Suprapubic skin (tissue), 4 donors: ENCODE data around the gene APPL1. TPM values are rescaled to one million over a fixed set of nuclear protein-coding genes. Genes with fewer than 3 reads are reported as not detected.

ENCODE experiments used
- DNase-seq, 2 donors: peaks; one replicate each; pipeline ENCODE4 v3.0.0-alpha.2; 2019; ENCODE audit warnings: low spot score in 2 of 2
- H3K27ac ChIP-seq: fragments of 200-600 bp; sonication (generic); one replicate; pipeline ENCODE4 v1.5.1; 2019
- H3K27me3 ChIP-seq: fragments of 200-600 bp; sonication (generic); one replicate; pipeline ENCODE4 v1.5.1; 2019
- H3K36me3 ChIP-seq: fragments of 200-600 bp; sonication (generic); one replicate; pipeline ENCODE4 v1.5.1; 2019
- H3K4me1 ChIP-seq: fragments of 200-600 bp; sonication (generic); one replicate; pipeline ENCODE4 v1.5.1; 2019
- H3K4me3 ChIP-seq: fragments of 200-600 bp; sonication (generic); one replicate; pipeline ENCODE4 v1.5.1; 2019; ENCODE audit warnings: mild to moderate bottlenecking
- H3K9me3 ChIP-seq: fragments of 200-600 bp; sonication (generic); one replicate; pipeline ENCODE4 v1.5.1; 2019
- CTCF ChIP-seq, 2 donors: fragments of 200-600 bp in 1 of 2; fragments of 450-650 bp in 1 of 2; sonication (generic) in 1 of 2; IDR thresholded peaks; one replicate each; pipeline ENCODE4 v1.5.1; 2016 to 2019; ENCODE audit warnings: antibody characterized with exemption in 2 of 2, mild to moderate bottlenecking in 1 of 2, moderate library complexity in 1 of 2
- EP300 ChIP-seq: sonication (generic); formaldehyde crosslinking; IDR thresholded peaks from one replicate; pipeline ENCODE4 v1.6.1; 2017; ENCODE audit warnings: antibody characterized with exemption
- POLR2A ChIP-seq, 2 donors: fragments of 450-650 bp; IDR thresholded peaks; one replicate each; pipeline ENCODE4 v1.6.1; 2017; ENCODE audit warnings: antibody characterized with exemption in 2 of 2, mild to moderate bottlenecking in 2 of 2, moderate library complexity in 2 of 2
- POLR2AphosphoS5 ChIP-seq, 3 donors: sonication (generic); formaldehyde crosslinking; IDR thresholded peaks; one replicate each; pipeline ENCODE4 v1.6.1; 2017; ENCODE audit warnings: antibody characterized with exemption in 3 of 3
- WGBS: methylation state at CpG from one replicate; pipeline ENCODE4 v1.1.5; 2018; 5-methylcytosine and 5-hydroxymethylcytosine counted together
- total RNA-seq, 4 donors: library from RNA; depleted of rRNA; stranded (reverse); fragments of >200 nt; gene quantifications; one replicate each; pipeline ENCODE4 v1.1.0, GENCODE V29; 2016

Gene APPL1
- total RNA-seq, 4 donors from 2014 or later: 41.1 to 60.2 (median 46.1) TPM

GRCh38 chr3:57268416-57268815, 40.9 kb downstream of the APPL1 start:
- TF ChIP-seq EP300 (no peak), POLR2A (IDR thresholded peaks at IDR 0.05) (no peak), CTCF (IDR thresholded peaks at IDR 0.05) (no peak), POLR2AphosphoS5 (IDR thresholded peaks at IDR 0.05) (no peak)
- DNase-seq: no peak
- Histone ChIP-seq H3K27me3 (no peaks in the 10 kb centered on the region), H3K27ac (no peak overlapping the region), H3K4me3 (no peak overlapping the region), H3K36me3 (peaks cover 70% of the 10 kb centered on the region), H3K9me3 (no peaks in the 10 kb centered on the region), H3K4me1 (no peaks in the 10 kb centered on the region)
- 84% methylated on average over 1 of the region's 1 CpG for WGBS

- 95% methylated on average over 6 of the region's 6 CpGs for WGBS
- no peaks in the 10 kb centered on the region for H3K9me3 ChIP-seq
- TF ChIP-seq POLR2A (IDR thresholded peaks at IDR 0.05) (no peak), CTCF (IDR thresholded peaks at IDR 0.05) (no peak), EP300 (no peak), POLR2AphosphoS5 (IDR thresholded peaks at IDR 0.05) (no peak)
- H3K36me3 ChIP-seq: peaks cover 24% of the 10 kb centered on the region
- H3K4me3 ChIP-seq: no peak overlapping the region
- no peaks in the 10 kb centered on the region for H3K4me1 ChIP-seq
- DNase-seq: no peak
- no peak overlapping the region for H3K27ac ChIP-seq
- no peaks in the 10 kb centered on the region for H3K27me3 ChIP-seq
Measured at GRCh38 chr3:57274845-57275244, 47.3 kb downstream of the APPL1 start.

DNA sequence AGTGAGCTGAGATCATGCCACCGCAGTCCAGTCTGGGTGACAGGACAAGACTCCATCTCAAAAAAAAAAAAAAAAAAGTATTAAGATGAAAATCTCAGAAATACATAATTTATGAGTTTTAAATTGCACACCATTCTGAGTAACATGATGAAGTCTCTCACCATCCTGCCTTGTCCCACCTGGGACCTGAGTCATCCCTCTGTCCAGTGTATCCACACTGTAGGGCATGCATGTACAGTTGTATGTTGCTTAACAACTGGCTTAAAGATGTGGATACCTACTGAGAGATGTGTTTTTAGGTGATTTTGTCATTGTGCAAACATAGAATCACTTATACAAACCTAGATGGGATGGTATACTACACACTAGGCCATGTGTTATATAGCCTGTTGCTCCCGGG, 47.9 kb downstream of the APPL1 start:
- WGBS: 95% methylated on average over 2 of the region's 2 CpGs

DNA sequence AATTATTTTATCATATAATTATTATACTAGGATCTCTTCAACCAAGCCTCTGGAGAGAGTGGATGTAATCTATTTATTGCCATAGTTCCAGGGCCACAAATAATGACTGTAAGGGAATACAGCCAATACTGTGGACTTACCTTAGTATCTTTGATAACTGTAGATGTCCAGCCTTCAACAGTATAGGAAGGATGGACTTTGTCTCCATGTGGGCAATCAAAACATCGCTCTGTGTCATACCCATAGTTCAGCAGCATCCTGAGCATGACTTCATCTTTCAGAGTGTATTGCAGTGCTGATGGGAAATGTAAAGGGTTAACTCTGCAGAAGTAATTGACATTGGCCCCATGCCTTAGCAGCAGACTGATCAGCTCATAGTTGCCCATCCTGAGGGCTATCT, 50.7 kb downstream of the APPL1 start:
- H3K4me3 ChIP-seq: no peak overlapping the region
- peaks cover 11% of the 10 kb centered on the region for H3K36me3 ChIP-seq
- 100% methylated on average over 1 of the region's 1 CpG for WGBS
- no peak for DNase-seq
- no peaks in the 10 kb centered on the region for H3K9me3 ChIP-seq
- TF ChIP-seq CTCF (IDR thresholded peaks at IDR 0.05): no peak
- no peak for TF ChIP-seq POLR2AphosphoS5 (IDR thresholded peaks at IDR 0.05)
- no peak for TF ChIP-seq POLR2A (IDR thresholded peaks at IDR 0.05)
- no peak for TF ChIP-seq EP300
- no peaks in the 10 kb centered on the region for H3K27me3 ChIP-seq
- no peaks in the 10 kb centered on the region for H3K4me1 ChIP-seq
- H3K27ac ChIP-seq: no peak overlapping the region

More for the DNA sequence above, 47.9 kb downstream of the APPL1 start:
- Histone ChIP-seq H3K4me3 (no peak overlapping the region), H3K4me1 (no peaks in the 10 kb centered on the region), H3K9me3 (no peaks in the 10 kb centered on the region), H3K36me3 (peaks cover 20% of the 10 kb centered on the region), H3K27me3 (no peaks in the 10 kb centered on the region), H3K27ac (no peak overlapping the region)
- no peak for DNase-seq
- TF ChIP-seq CTCF (IDR thresholded peaks at IDR 0.05): no peak
- TF ChIP-seq EP300: no peak

- no peak for TF ChIP-seq POLR2A (IDR thresholded peaks at IDR 0.05)
- no peak for TF ChIP-seq EP300
- no peak for TF ChIP-seq POLR2AphosphoS5 (IDR thresholded peaks at IDR 0.05)
- TF ChIP-seq CTCF (IDR thresholded peaks at IDR 0.05): no peak
- 87% methylated on average over 5 of the region's 5 CpGs for WGBS
- Histone ChIP-seq H3K9me3 (no peaks in the 10 kb centered on the region), H3K36me3 (peaks cover 4% of the 10 kb centered on the region), H3K4me1 (no peaks in the 10 kb centered on the region), H3K27me3 (no peaks in the 10 kb centered on the region), H3K27ac (no peak overlapping the region), H3K4me3 (no peak overlapping the region)
- DNase-seq: no peak
Measured at GRCh38 chr3:57279685-57280084, 52.2 kb downstream of the APPL1 start.
